GM19023 (cell line): ENCODE data around the gene TIMP4.

Source experiments
- ATAC-seq: cut with Tn5 transposase; IDR thresholded peaks from one replicate; pipeline ENCODE4 v1.9.1; 2021; ENCODE audit warnings: mild to moderate bottlenecking, moderate library complexity; ENCODE audit not compliant: unreplicated experiment

The TIMP4 gene

GRCh38 chr3:12107071-12107713 lies 51.5 kb downstream of the TIMP4 start:
- no peak for ATAC-seq
